BE2C (cell line): ENCODE results near the gene REXO1.
"Not testable (repeated sequence)": the region's sequence is repeated elsewhere in the genome, so short reads cannot be mapped to it uniquely, and the experiment has no call there.

ENCODE experiments used
- DNase-seq: peaks from one replicate; pipeline ENCODE4 v3.0.0-alpha.2; 2020
- H3K27me3 ChIP-seq: fragments of 250-450 bp; sonication (Bioruptor Pico); 2 replicates; pipeline ENCODE4 v1.5.1; 2020; ENCODE audit warnings: mild to moderate bottlenecking
- H3K36me3 ChIP-seq: fragments of 250-450 bp; sonication (Bioruptor Pico); 2 replicates; pipeline ENCODE4 v1.5.1; 2020; ENCODE audit warnings: mild to moderate bottlenecking
- H3K4me1 ChIP-seq: fragments of 250-450 bp; sonication (Bioruptor Pico); 2 replicates; pipeline ENCODE4 v1.5.1; 2020
- H3K4me3 ChIP-seq: 2 replicates; pipeline ENCODE4 v1.5.1; 2011; ENCODE audit warnings: low read depth, low read length
- H3K9me3 ChIP-seq: fragments of 250-450 bp; sonication (Bioruptor Pico); 2 replicates; pipeline ENCODE4 v1.5.1; 2020
- TF ChIP-seq, protein P1 (sequence below): IDR thresholded peaks from 2 replicates; pipeline ENCODE4 v1.5.1; 2012; ENCODE audit warnings: mild to moderate bottlenecking, low read depth, low read length

Gene REXO1

GRCh38 chr19:1805401-1806183, 42.7 kb downstream of the REXO1 start:
- DNase-seq, result no peak
- Histone ChIP-seq H3K4me3 (no peak overlapping the region), H3K9me3 (no peaks in the 10 kb centered on the region), H3K4me1 (no peaks in the 10 kb centered on the region), H3K36me3 (no peaks in the 10 kb centered on the region), H3K27me3 (no peaks in the 10 kb centered on the region)
- TF ChIP-seq, protein P1, sequence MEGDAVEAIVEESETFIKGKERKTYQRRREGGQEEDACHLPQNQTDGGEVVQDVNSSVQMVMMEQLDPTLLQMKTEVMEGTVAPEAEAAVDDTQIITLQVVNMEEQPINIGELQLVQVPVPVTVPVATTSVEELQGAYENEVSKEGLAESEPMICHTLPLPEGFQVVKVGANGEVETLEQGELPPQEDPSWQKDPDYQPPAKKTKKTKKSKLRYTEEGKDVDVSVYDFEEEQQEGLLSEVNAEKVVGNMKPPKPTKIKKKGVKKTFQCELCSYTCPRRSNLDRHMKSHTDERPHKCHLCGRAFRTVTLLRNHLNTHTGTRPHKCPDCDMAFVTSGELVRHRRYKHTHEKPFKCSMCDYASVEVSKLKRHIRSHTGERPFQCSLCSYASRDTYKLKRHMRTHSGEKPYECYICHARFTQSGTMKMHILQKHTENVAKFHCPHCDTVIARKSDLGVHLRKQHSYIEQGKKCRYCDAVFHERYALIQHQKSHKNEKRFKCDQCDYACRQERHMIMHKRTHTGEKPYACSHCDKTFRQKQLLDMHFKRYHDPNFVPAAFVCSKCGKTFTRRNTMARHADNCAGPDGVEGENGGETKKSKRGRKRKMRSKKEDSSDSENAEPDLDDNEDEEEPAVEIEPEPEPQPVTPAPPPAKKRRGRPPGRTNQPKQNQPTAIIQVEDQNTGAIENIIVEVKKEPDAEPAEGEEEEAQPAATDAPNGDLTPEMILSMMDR, result no peak

DNA sequence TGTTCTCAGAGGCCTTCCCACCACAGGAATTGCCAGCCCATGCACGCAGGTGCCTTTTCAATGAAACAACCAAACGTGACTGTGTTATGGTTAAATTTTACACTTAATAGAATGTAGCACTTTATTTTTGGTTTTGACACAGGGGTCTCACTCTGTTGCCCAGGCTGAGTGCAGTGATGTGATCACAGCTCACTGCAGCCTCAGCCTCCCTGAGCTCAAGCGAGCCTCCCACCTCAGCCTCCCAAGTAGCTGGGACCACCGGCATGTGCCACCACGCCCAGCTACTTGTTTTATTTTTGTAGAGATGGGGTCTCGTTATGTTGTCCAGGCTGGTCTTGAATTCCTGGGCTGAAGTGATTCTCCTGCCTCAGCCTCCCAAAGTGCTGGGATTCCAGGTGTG, 43.4 kb downstream of the REXO1 start:
- Histone ChIP-seq H3K9me3 (no peaks in the 10 kb centered on the region), H3K4me1 (no peaks in the 10 kb centered on the region), H3K27me3 (peaks cover 7% of the 10 kb centered on the region), H3K4me3 (no peak overlapping the region), H3K36me3 (no peaks in the 10 kb centered on the region)
- no peak for DNase-seq
- TF ChIP-seq, protein P1, result no peak

DNA sequence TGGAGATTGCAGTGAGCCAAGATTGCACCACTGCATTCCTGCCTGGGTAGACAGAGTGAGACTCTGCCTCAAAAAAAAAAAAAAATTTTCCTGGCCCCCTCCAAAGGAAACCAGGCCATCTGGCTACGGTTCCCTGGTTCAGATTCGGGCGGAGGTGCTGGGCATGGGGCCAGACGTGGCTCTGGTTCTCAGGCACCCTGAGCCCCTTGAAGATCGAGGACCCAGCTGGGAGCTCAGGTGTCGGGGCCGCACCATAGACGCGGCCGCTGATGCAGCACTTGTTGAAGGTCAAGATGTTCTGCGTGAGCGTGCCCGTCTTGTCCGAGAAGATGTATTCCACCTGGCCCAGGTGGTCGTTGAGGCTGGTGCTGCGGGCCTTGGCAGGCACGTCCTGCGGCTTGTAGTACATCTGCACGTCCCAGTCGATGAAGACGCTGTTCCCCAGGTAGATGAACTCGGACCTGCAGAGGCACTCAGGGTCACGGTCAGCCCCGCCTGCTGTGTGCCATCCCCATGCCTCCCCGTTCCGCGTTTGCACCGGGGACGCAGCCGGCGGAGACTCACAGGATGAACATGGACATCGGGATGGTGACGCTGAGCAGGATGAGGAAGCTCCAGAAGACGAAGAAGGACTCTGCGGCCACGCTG, 48.5 kb downstream of the REXO1 start:
- DNase-seq, result no peak
- H3K27me3 ChIP-seq, result peaks cover 44% of the 10 kb centered on the region
- TF ChIP-seq, protein P1, result no peak

GRCh38 chr19:1797313-1797712, 51.0 kb downstream of the REXO1 start:
- DNase-seq, H3K36me3 ChIP-seq, H3K4me3 ChIP-seq, H3K9me3 ChIP-seq, H3K4me1 ChIP-seq: not testable (repeated sequence)
- H3K27me3 ChIP-seq, result peaks cover 44% of the 10 kb centered on the region

More for the DNA sequence above, 48.5 kb downstream of the REXO1 start:
- Histone ChIP-seq H3K4me3 (no peak overlapping the region), H3K4me1 (no peaks in the 10 kb centered on the region), H3K36me3 (no peaks in the 10 kb centered on the region), H3K9me3 (no peaks in the 10 kb centered on the region)

- Histone ChIP-seq H3K9me3 (no peaks in the 10 kb centered on the region), H3K4me1 (no peaks in the 10 kb centered on the region), H3K27me3 (peaks cover 44% of the 10 kb centered on the region), H3K36me3 (no peaks in the 10 kb centered on the region), H3K4me3 (no peak overlapping the region)
- TF ChIP-seq, protein P1, result no peak
- DNase-seq, result no peak
These were observed 51.7 kb downstream of the REXO1 start for GRCh38 chr19:1796395-1797142.

DNA sequence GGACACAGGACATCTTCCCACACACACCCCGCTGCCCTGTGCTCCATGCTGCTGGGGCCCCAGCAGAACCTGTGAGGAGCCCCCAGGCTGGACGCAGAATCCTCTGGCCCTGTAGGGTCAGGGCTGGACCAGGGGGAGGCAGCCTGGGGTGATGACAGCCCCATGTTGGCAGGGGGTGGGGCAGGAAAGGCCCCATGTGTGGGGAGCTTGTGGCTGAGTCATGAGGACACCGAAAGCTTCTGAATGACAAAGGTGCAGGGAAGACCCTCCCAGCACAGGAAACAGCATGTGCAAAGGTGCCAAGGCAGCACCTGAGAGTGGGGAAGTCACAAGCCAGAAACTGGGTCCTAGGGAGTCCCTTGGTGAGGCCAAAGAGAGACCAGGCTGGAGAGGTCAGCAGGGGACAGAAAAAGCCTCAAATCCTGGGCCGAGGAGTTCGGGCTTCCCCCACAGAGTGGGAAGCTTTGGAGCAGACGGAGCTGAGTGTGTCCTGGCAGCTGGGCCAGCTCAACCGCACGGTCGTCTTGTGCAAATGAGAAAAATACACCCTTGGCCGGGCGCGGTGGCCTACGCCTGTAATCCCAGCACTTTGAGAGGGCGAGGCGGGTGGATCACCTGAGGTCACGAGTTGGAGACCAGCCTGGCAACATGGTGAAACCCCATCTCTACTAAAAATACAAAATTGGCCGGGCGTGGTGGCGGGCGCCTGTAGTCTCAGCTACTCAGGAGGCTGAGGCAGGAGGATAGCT, 53.7 kb downstream of the REXO1 start:
- no peaks in the 10 kb centered on the region for H3K4me1 ChIP-seq
- no peaks in the 10 kb centered on the region for H3K9me3 ChIP-seq
- H3K4me3 ChIP-seq, result no peak overlapping the region
- H3K27me3 ChIP-seq, result peaks cover 36% of the 10 kb centered on the region
- DNase-seq, result no peak
- TF ChIP-seq, protein P1, result no peak
- no peaks in the 10 kb centered on the region for H3K36me3 ChIP-seq
